SK-N-SH treated with all-trans-retinoic acid at 6 μM for 48 hours (cell line): ENCODE results near the gene MED27.

ENCODE experiments used
- ARNTL ChIP-seq: fragments of 450-650 bp; formaldehyde crosslinking; IDR thresholded peaks from 2 replicates; pipeline ENCODE4 v1.5.0; 2020; ENCODE audit warnings: low read depth, mild to moderate bottlenecking, moderate library complexity, borderline replicate concordance
- CSDC2 ChIP-seq: fragments of 250-450 bp; sonication (Bioruptor Pico); IDR thresholded peaks from 2 replicates; pipeline ENCODE4 v1.5.0; 2020; ENCODE audit warnings: mild to moderate bottlenecking, moderate library complexity
- CSRNP3 ChIP-seq: fragments of 250-450 bp; sonication (Bioruptor Pico); IDR thresholded peaks from 2 replicates; pipeline ENCODE4 v1.5.1; 2021; ENCODE audit warnings: mild to moderate bottlenecking, moderate library complexity
- ESRRG ChIP-seq: fragments of 250-450 bp; sonication (Bioruptor Pico); IDR thresholded peaks from 2 replicates; pipeline ENCODE4 v1.6.1; 2021; ENCODE audit warnings: mild to moderate bottlenecking
- GLIS3 ChIP-seq: fragments of 250-450 bp; sonication (Bioruptor Pico); IDR thresholded peaks from 2 replicates; pipeline ENCODE4 v1.5.0; 2020; ENCODE audit warnings: mild to moderate bottlenecking, moderate library complexity
- ISL1 ChIP-seq: fragments of 250-450 bp; sonication (Bioruptor Pico); IDR thresholded peaks from 2 replicates; pipeline ENCODE4 v2.1.2; 2022; ENCODE audit warnings: mild to moderate bottlenecking, moderate library complexity
- OSR1 ChIP-seq: fragments of 250-450 bp; sonication (Bioruptor Pico); IDR thresholded peaks from 2 replicates; pipeline ENCODE4 v1.8.0; 2022; ENCODE audit warnings: moderate library complexity, mild to moderate bottlenecking, inconsistent platforms
- PATZ1 ChIP-seq: fragments of 250-450 bp; sonication (Bioruptor Pico); IDR thresholded peaks from 2 replicates; pipeline ENCODE4 v1.8.0; 2020; ENCODE audit warnings: mild to moderate bottlenecking, moderate library complexity, borderline replicate concordance
- PPARA ChIP-seq: fragments of 250-450 bp; sonication (Bioruptor Pico); IDR thresholded peaks from 2 replicates; pipeline ENCODE4 v1.5.0; 2020; ENCODE audit warnings: mild to moderate bottlenecking, borderline replicate concordance
- RARB ChIP-seq: fragments of 250-450 bp; sonication (Bioruptor Pico); IDR thresholded peaks from 2 replicates; pipeline ENCODE4 v1.8.0; 2021; ENCODE audit warnings: mild to moderate bottlenecking, moderate library complexity
- SNAI2 ChIP-seq: fragments of 250-450 bp; sonication (Bioruptor Pico); IDR thresholded peaks from 2 replicates; pipeline ENCODE4 v1.5.0; 2020; ENCODE audit warnings: mild to moderate bottlenecking, moderate library complexity
- TOX ChIP-seq: fragments of 250-450 bp; sonication (Bioruptor Pico); IDR thresholded peaks from 2 replicates; pipeline ENCODE4 v1.8.0; 2021; ENCODE audit warnings: mild to moderate bottlenecking, moderate library complexity, borderline replicate concordance
- ZC3H10 ChIP-seq: fragments of 250-450 bp; sonication (Bioruptor Pico); IDR thresholded peaks from 2 replicates; pipeline ENCODE4 v1.5.1; 2021; ENCODE audit warnings: mild to moderate bottlenecking, moderate library complexity
- ZFP30 ChIP-seq: fragments of 450-650 bp; formaldehyde crosslinking; IDR thresholded peaks from 2 replicates; pipeline ENCODE4 v1.5.0; 2022; ENCODE audit warnings: mild to moderate bottlenecking, moderate library complexity

- no peak for TF ChIP-seq ZC3H10 (CRISPR knock-in tag)
- no peak for TF ChIP-seq PATZ1 (CRISPR knock-in tag)
- no peak for TF ChIP-seq ARNTL (CRISPR knock-in tag)
- TF ChIP-seq ZFP30 (CRISPR knock-in tag) = no peak
- no peak for TF ChIP-seq SNAI2 (CRISPR knock-in tag)
- TF ChIP-seq RARB = no peak
- TF ChIP-seq PPARA (CRISPR knock-in tag) = no peak
- no peak for TF ChIP-seq CSDC2
- no peak for TF ChIP-seq OSR1 (CRISPR knock-in tag)
- no peak for TF ChIP-seq CSRNP3 (CRISPR knock-in tag)
- peak; percentile 32; the same call in 1 of the 2 replicates for TF ChIP-seq ISL1 (CRISPR knock-in tag)
- TF ChIP-seq TOX = no peak
- TF ChIP-seq ESRRG (CRISPR knock-in tag) = no peak
- no peak for TF ChIP-seq GLIS3 (CRISPR knock-in tag)
Observed at GRCh38 chr9:131889437-131890251, 190.0 kb downstream of the MED27 start.
